Measurements from ENCODE around the gene CACUL1.

CACUL1 gene

GRCh38 chr10:118638680-118639079, 116.1 kb downstream of the CACUL1 start:
- DNase-seq (ENCODE audit: low read depth) = no peak

DNA sequence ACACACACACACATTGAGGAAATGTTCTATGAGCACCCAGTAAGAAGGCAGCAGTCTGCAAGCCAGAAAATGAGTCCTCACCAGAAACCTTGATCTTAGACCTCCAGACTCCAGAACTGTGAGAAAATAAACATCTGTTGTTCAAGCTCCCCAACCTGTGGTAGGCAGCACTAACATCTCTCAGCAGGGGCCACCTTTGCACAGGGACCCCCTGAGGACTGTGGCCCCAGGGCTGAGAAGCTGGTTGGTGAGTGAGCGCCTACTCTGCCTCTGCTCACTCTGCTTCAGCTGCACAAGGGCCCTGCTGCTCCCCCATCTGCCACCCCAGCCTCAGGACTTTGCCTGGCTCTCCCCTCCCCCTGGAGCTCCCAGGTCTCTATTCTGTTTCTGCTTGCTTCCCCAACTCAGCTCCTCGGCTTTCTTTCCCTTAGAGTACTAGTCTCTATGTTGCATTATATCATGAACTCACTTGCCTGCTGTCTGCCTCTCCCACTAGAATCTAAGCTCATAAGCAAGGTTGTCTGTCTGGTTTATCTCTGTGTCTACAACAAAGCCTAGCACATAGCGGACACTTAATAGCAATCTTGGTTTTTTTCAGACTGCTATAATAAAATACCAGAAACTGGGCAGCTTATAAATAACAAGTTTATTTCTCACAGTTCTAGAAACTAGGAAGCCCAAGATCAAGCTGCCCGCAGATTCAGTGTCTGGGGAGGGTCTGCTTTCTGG, 118.9 kb downstream of the CACUL1 start:
- DNase-seq (ENCODE audit: low read depth) = no peak

GRCh38 chr10:118633786-118634185, 121.0 kb downstream of the CACUL1 start:
- DNase-seq (ENCODE audit: low read depth) = no peak

DNA sequence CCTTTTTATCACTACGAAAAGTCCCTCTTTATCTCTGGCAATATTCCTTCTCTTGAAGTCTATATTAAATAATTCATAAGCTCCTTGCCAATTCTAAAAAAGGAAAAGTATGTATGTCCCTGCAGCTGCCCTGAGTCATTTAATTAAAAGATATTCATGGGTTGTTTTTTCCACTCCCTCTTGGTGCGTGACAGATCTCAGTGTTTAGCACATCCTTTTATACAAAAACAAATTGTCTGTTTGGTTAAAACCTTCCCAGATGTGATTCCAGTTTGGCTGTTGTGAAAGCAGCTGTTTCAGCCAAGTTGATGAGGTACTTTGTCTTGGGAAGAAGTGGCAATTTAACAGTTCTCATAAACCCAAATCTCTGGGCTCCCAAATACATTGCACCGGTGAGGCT, 125.6 kb downstream of the CACUL1 start:
- DNase-seq (ENCODE audit: low read depth) = no peak

- no peak for DNase-seq (ENCODE audit: low read depth)
Measured at GRCh38 chr10:118628397-118628796, 126.4 kb downstream of the CACUL1 start.

GRCh38 chr10:118626953-118627352, 127.8 kb downstream of the CACUL1 start:
- no peak for DNase-seq (ENCODE audit: low read depth)

All from iris pigment epithelial cell (primary cell).